ENCODE measurements around the gene LILRA1. TPM values are rescaled to one million over a fixed set of nuclear protein-coding genes. Genes with fewer than 3 reads are reported as not detected.

Gene LILRA1
- total and polyA plus RNA-seq, 2 of the 13 experiments (the other 11 are each of a cell fraction or from before 2014, with no cell fraction given) = not detected

DNA sequence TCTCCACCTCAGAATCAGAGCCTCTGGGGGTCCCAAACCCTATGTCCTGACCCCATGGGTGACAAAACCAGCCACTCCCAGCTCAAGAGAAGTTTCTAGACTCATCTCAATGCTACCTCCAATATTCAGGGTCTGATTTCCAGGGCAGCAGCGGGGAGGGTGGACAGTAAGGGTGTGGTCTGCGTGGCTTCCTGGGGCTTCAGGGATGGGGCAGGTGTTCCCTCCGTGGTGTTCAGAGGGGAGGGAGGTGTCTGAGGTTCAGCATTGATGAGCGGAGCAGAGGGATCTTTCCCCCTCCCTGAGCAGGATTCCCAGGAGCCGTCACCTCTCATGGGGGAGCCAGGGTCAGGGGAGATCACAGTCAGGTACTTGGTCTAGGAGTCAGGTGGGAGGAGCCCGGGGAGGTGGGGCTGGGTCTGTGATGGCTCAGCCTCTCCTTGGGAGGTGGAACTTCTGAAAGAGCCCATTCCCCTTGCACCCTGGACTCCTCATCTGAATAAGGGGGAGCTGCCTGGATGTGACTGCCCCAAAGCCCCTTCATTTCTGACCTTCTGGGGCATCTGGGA, 16.9 kb upstream of the LILRA1 start:
- ChIA-PET POLR2A (no interaction called here), CTCF (ENCODE audit: low intra/inter-chr PET ratio, low total read pairs) (no interaction called here)
- Histone ChIP-seq H3K79me2 (ENCODE audit: insufficient read depth, low read length) (no peaks in the 10 kb centered on the region), H2AFZ (ENCODE audit: low read length) (no peak overlapping the region), H3K9ac (ENCODE audit: insufficient read depth, low read depth, low read length) (no peak overlapping the region), H3K4me2 (ENCODE audit: low read depth, low read length) (no peak overlapping the region), H3K9me3 (ENCODE audit: low read length) (no peaks in the 10 kb centered on the region), H3K36me3 (replicated peaks in 1 of 2; ENCODE audit: control insufficient read depth in 1 of 2, insufficient read depth in 2 of 2, low read length in 2 of 2) (no peaks in the 10 kb centered on the region), H4K20me1 (ENCODE audit: insufficient read depth, low read length) (no peaks in the 10 kb centered on the region), H3K27ac (ENCODE audit: extremely low read length, insufficient read depth, low read length) (no peak overlapping the region), H3K4me3 (replicated peaks in 1 of 3; ENCODE audit: insufficient read depth in 1 of 3, low read depth in 2 of 3, low read length in 3 of 3) (no peak overlapping the region), H3K27me3 (ENCODE audit: control insufficient read depth in 1 of 2, insufficient read depth in 2 of 2, low read length in 2 of 2) (peaks cover 0 to 1% of the 10 kb centered on the region in 2 experiments; a peak in 3 of 5 replicates), H3K4me1 (ENCODE audit: insufficient read depth, low read length) (no peaks in the 10 kb centered on the region)
- no TSS peak for BruUV-seq (replicated peaks)
- 38% methylated on average over 3 of the region's 6 CpGs for WGBS (ENCODE audit: low lambda C conversion rate)
- intact Hi-C loops (cut with micrococcal nuclease; ENCODE audit: unreplicated experiment) = no loop called here
- no peak for ATAC-seq
- DNase-seq (ENCODE audit: low spot score) = no peak
- in situ Hi-C loops (cut with HindIII; ENCODE audit: extremely low pct_ligation_motif_present, low pct_unique_long_range_greater_than_20kb) = no loop called here
- no peak for FAIRE-seq
- no peak for TF ChIP-seq ZNF678 (CRISPR knock-in tag; IDR thresholded peaks at IDR 0.05)
- TF ChIP-seq, protein P1, sequence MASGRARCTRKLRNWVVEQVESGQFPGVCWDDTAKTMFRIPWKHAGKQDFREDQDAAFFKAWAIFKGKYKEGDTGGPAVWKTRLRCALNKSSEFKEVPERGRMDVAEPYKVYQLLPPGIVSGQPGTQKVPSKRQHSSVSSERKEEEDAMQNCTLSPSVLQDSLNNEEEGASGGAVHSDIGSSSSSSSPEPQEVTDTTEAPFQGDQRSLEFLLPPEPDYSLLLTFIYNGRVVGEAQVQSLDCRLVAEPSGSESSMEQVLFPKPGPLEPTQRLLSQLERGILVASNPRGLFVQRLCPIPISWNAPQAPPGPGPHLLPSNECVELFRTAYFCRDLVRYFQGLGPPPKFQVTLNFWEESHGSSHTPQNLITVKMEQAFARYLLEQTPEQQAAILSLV (CRISPR knock-in tag; IDR thresholded peaks at IDR 0.05; ENCODE audit: borderline replicate concordance) = no peak
- TF ChIP-seq, protein P2, sequence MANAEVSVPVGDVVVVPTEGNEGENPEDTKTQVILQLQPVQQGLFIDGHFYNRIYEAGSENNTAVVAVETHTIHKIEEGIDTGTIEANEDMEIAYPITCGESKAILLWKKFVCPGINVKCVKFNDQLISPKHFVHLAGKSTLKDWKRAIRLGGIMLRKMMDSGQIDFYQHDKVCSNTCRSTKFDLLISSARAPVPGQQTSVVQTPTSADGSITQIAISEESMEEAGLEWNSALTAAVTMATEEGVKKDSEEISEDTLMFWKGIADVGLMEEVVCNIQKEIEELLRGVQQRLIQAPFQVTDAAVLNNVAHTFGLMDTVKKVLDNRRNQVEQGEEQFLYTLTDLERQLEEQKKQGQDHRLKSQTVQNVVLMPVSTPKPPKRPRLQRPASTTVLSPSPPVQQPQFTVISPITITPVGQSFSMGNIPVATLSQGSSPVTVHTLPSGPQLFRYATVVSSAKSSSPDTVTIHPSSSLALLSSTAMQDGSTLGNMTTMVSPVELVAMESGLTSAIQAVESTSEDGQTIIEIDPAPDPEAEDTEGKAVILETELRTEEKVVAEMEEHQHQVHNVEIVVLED (CRISPR knock-in tag; IDR thresholded peaks at IDR 0.05; ENCODE audit: borderline replicate concordance) = no peak
- no peak for TF ChIP-seq ZNF33A (CRISPR knock-in tag; IDR thresholded peaks at IDR 0.05; ENCODE audit: borderline replicate concordance)
- TF ChIP-seq RELA (CRISPR knock-in tag; IDR thresholded peaks at IDR 0.05) = no peak
- no peak for TF ChIP-seq ZNF24 (IDR thresholded peaks at IDR 0.05)
- TF ChIP-seq IRX3 (CRISPR knock-in tag; IDR thresholded peaks at IDR 0.05; ENCODE audit: borderline replicate concordance, low read depth) = no peak
- no peak for TF ChIP-seq RNF2 (conservative IDR thresholded peaks at IDR 0.05; ENCODE audit: low read depth)
- TF ChIP-seq, protein P3, sequence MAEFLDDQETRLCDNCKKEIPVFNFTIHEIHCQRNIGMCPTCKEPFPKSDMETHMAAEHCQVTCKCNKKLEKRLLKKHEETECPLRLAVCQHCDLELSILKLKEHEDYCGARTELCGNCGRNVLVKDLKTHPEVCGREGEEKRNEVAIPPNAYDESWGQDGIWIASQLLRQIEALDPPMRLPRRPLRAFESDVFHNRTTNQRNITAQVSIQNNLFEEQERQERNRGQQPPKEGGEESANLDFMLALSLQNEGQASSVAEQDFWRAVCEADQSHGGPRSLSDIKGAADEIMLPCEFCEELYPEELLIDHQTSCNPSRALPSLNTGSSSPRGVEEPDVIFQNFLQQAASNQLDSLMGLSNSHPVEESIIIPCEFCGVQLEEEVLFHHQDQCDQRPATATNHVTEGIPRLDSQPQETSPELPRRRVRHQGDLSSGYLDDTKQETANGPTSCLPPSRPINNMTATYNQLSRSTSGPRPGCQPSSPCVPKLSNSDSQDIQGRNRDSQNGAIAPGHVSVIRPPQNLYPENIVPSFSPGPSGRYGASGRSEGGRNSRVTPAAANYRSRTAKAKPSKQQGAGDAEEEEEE (CRISPR knock-in tag; IDR thresholded peaks at IDR 0.05; ENCODE audit: borderline replicate concordance) = no peak
- TF ChIP-seq CHCHD3 (CRISPR knock-in tag; IDR thresholded peaks at IDR 0.05) = no peak
- TF ChIP-seq KMT2B (CRISPR knock-in tag; IDR thresholded peaks at IDR 0.05) = no peak
- no peak for TF ChIP-seq ZNF207 (IDR thresholded peaks at IDR 0.05; ENCODE audit: borderline replicate concordance)
- no peak for TF ChIP-seq HHEX (CRISPR knock-in tag; IDR thresholded peaks at IDR 0.05)
- no peak for TF ChIP-seq ZNF562 (CRISPR knock-in tag; IDR thresholded peaks at IDR 0.05; ENCODE audit: borderline replicate concordance)
- no peak for TF ChIP-seq ZNF30 (CRISPR knock-in tag; IDR thresholded peaks at IDR 0.05)
- TF ChIP-seq, protein P4, sequence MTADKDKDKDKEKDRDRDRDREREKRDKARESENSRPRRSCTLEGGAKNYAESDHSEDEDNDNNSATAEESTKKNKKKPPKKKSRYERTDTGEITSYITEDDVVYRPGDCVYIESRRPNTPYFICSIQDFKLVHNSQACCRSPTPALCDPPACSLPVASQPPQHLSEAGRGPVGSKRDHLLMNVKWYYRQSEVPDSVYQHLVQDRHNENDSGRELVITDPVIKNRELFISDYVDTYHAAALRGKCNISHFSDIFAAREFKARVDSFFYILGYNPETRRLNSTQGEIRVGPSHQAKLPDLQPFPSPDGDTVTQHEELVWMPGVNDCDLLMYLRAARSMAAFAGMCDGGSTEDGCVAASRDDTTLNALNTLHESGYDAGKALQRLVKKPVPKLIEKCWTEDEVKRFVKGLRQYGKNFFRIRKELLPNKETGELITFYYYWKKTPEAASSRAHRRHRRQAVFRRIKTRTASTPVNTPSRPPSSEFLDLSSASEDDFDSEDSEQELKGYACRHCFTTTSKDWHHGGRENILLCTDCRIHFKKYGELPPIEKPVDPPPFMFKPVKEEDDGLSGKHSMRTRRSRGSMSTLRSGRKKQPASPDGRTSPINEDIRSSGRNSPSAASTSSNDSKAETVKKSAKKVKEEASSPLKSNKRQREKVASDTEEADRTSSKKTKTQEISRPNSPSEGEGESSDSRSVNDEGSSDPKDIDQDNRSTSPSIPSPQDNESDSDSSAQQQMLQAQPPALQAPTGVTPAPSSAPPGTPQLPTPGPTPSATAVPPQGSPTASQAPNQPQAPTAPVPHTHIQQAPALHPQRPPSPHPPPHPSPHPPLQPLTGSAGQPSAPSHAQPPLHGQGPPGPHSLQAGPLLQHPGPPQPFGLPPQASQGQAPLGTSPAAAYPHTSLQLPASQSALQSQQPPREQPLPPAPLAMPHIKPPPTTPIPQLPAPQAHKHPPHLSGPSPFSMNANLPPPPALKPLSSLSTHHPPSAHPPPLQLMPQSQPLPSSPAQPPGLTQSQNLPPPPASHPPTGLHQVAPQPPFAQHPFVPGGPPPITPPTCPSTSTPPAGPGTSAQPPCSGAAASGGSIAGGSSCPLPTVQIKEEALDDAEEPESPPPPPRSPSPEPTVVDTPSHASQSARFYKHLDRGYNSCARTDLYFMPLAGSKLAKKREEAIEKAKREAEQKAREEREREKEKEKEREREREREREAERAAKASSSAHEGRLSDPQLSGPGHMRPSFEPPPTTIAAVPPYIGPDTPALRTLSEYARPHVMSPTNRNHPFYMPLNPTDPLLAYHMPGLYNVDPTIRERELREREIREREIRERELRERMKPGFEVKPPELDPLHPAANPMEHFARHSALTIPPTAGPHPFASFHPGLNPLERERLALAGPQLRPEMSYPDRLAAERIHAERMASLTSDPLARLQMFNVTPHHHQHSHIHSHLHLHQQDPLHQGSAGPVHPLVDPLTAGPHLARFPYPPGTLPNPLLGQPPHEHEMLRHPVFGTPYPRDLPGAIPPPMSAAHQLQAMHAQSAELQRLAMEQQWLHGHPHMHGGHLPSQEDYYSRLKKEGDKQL (CRISPR knock-in tag; IDR thresholded peaks at IDR 0.05; ENCODE audit: low read depth) = no peak

All from HepG2 (cell line).